ENCODE results near the gene CSTPP1.

DNA sequence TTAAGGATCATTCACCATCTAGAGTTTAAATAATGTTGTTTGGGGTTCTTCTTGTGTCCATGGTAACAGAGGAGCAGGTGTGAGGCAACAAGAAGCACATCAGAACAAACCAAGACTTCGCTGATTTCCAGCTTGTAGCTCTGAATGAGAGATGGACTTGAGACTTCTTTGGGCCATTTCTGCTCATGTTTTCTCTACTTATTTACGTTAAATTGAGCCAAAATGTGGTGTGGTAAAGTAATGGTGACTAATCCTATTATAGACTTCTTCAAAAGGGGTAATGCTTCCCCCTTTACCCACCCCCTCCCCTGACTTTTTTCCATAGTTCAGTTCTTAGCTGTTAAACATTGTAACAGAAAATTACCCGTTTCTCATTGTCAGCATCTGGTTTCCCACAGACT is 65.2 kb downstream of the CSTPP1 start:
- TF ChIP-seq, protein P1, sequence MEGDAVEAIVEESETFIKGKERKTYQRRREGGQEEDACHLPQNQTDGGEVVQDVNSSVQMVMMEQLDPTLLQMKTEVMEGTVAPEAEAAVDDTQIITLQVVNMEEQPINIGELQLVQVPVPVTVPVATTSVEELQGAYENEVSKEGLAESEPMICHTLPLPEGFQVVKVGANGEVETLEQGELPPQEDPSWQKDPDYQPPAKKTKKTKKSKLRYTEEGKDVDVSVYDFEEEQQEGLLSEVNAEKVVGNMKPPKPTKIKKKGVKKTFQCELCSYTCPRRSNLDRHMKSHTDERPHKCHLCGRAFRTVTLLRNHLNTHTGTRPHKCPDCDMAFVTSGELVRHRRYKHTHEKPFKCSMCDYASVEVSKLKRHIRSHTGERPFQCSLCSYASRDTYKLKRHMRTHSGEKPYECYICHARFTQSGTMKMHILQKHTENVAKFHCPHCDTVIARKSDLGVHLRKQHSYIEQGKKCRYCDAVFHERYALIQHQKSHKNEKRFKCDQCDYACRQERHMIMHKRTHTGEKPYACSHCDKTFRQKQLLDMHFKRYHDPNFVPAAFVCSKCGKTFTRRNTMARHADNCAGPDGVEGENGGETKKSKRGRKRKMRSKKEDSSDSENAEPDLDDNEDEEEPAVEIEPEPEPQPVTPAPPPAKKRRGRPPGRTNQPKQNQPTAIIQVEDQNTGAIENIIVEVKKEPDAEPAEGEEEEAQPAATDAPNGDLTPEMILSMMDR (IDR thresholded peaks at IDR 0.05 in 4 of 5, conservative IDR thresholded peaks at IDR 0.05 in 1 of 5): no peak
- TF ChIP-seq POLR2A (IDR thresholded peaks at IDR 0.05): no peak

All from gastrocnemius medialis (tissue), 4 donors.